Suprapubic skin (tissue), 4 donors: ENCODE data around the gene SEMA5A. TPM values are rescaled to one million over a fixed set of nuclear protein-coding genes. Genes with fewer than 3 reads are reported as not detected.

Experiments used
- DNase-seq, 2 donors: peaks; one replicate each; pipeline ENCODE4 v3.0.0-alpha.2; 2019; ENCODE audit warnings: low spot score in 2 of 2
- H3K27ac ChIP-seq: fragments of 200-600 bp; sonication (generic); one replicate; pipeline ENCODE4 v1.5.1; 2019
- H3K27me3 ChIP-seq: fragments of 200-600 bp; sonication (generic); one replicate; pipeline ENCODE4 v1.5.1; 2019
- H3K36me3 ChIP-seq: fragments of 200-600 bp; sonication (generic); one replicate; pipeline ENCODE4 v1.5.1; 2019
- H3K4me1 ChIP-seq: fragments of 200-600 bp; sonication (generic); one replicate; pipeline ENCODE4 v1.5.1; 2019
- H3K4me3 ChIP-seq: fragments of 200-600 bp; sonication (generic); one replicate; pipeline ENCODE4 v1.5.1; 2019; ENCODE audit warnings: mild to moderate bottlenecking
- H3K9me3 ChIP-seq: fragments of 200-600 bp; sonication (generic); one replicate; pipeline ENCODE4 v1.5.1; 2019
- EP300 ChIP-seq: sonication (generic); formaldehyde crosslinking; IDR thresholded peaks from one replicate; pipeline ENCODE4 v1.6.1; 2017; ENCODE audit warnings: antibody characterized with exemption
- POLR2A ChIP-seq, 2 donors: fragments of 450-650 bp; IDR thresholded peaks; one replicate each; pipeline ENCODE4 v1.6.1; 2017; ENCODE audit warnings: antibody characterized with exemption in 2 of 2, mild to moderate bottlenecking in 2 of 2, moderate library complexity in 2 of 2
- POLR2AphosphoS5 ChIP-seq, 3 donors: sonication (generic); formaldehyde crosslinking; IDR thresholded peaks; one replicate each; pipeline ENCODE4 v1.6.1; 2017; ENCODE audit warnings: antibody characterized with exemption in 3 of 3
- WGBS: methylation state at CpG from one replicate; pipeline ENCODE4 v1.1.5; 2018; 5-methylcytosine and 5-hydroxymethylcytosine counted together
- total RNA-seq, 4 donors: library from RNA; depleted of rRNA; stranded (reverse); fragments of >200 nt; gene quantifications; one replicate each; pipeline ENCODE4 v1.1.0, GENCODE V29; 2016
- TF ChIP-seq, protein P1 (sequence below), 2 donors: fragments of 200-600 bp in 1 of 2; fragments of 450-650 bp in 1 of 2; sonication (generic) in 1 of 2; IDR thresholded peaks; one replicate each; pipeline ENCODE4 v1.5.1; 2016 to 2019; ENCODE audit warnings: antibody characterized with exemption in 2 of 2, mild to moderate bottlenecking in 1 of 2, moderate library complexity in 1 of 2

Gene SEMA5A
- total RNA-seq, 4 donors from 2014 or later, result 14.5 to 31.7 (median 23.4) TPM

DNA sequence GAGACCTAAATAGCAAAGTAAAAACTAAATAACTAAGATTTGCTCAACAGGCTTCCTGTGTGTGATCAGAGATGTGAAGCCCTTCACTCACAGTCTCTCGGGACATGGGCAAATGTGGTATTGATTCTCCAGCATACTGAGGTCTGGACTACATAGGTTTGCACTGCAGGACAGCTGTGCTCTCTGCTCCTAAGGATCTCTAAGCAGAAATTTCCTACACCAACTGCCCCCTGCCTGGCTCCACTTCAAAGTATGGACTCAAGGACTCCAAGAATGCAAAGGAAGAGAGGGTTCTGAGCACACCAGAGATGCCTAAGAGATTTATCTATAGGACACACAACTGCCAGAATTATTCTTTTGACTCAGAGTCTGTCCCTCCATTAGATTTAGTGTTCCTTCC lies 487.2 kb downstream of the SEMA5A start:
- Histone ChIP-seq H3K9me3 (no peaks in the 10 kb centered on the region), H3K36me3 (peaks cover 5% of the 10 kb centered on the region), H3K4me1 (peaks cover 9% of the 10 kb centered on the region), H3K27me3 (no peaks in the 10 kb centered on the region), H3K4me3 (no peak overlapping the region), H3K27ac (no peak overlapping the region)
- 72% methylated on average over 1 of the region's 1 CpG for WGBS
- DNase-seq, result no peak
- TF ChIP-seq POLR2A (IDR thresholded peaks at IDR 0.05) (no peak), POLR2AphosphoS5 (IDR thresholded peaks at IDR 0.05) (no peak), EP300 (no peak)
- TF ChIP-seq, protein P1, sequence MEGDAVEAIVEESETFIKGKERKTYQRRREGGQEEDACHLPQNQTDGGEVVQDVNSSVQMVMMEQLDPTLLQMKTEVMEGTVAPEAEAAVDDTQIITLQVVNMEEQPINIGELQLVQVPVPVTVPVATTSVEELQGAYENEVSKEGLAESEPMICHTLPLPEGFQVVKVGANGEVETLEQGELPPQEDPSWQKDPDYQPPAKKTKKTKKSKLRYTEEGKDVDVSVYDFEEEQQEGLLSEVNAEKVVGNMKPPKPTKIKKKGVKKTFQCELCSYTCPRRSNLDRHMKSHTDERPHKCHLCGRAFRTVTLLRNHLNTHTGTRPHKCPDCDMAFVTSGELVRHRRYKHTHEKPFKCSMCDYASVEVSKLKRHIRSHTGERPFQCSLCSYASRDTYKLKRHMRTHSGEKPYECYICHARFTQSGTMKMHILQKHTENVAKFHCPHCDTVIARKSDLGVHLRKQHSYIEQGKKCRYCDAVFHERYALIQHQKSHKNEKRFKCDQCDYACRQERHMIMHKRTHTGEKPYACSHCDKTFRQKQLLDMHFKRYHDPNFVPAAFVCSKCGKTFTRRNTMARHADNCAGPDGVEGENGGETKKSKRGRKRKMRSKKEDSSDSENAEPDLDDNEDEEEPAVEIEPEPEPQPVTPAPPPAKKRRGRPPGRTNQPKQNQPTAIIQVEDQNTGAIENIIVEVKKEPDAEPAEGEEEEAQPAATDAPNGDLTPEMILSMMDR (IDR thresholded peaks at IDR 0.05), result no peak

DNA sequence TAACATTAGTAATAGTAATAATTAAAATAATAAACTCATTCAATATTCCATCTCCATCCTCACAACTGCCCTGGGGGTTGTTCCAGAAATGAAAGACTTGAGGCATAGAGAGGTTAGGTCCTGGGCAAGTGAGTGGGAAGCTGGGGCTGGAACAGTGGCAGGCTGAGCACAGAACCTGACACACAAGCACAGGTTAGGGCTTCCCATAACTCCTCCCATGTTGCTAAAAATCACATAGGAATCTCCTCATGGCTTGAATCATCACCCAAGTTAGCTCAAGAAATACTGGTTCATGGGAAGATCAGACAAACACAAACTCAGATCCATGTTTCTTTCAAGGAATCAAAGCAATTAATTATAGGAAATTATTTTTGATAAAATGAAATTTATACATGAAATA lies 487.7 kb downstream of the SEMA5A start:
- no peak overlapping the region for H3K4me3 ChIP-seq
- no peak overlapping the region for H3K27ac ChIP-seq
- no peak for DNase-seq
- no peaks in the 10 kb centered on the region for H3K27me3 ChIP-seq
- peaks cover 8% of the 10 kb centered on the region for H3K36me3 ChIP-seq
- no peaks in the 10 kb centered on the region for H3K9me3 ChIP-seq
- no peak for TF ChIP-seq EP300
- TF ChIP-seq POLR2A (IDR thresholded peaks at IDR 0.05), result no peak
- TF ChIP-seq, protein P1 (IDR thresholded peaks at IDR 0.05), result no peak
- TF ChIP-seq POLR2AphosphoS5 (IDR thresholded peaks at IDR 0.05), result no peak
- H3K4me1 ChIP-seq, result peaks cover 9% of the 10 kb centered on the region

DNA sequence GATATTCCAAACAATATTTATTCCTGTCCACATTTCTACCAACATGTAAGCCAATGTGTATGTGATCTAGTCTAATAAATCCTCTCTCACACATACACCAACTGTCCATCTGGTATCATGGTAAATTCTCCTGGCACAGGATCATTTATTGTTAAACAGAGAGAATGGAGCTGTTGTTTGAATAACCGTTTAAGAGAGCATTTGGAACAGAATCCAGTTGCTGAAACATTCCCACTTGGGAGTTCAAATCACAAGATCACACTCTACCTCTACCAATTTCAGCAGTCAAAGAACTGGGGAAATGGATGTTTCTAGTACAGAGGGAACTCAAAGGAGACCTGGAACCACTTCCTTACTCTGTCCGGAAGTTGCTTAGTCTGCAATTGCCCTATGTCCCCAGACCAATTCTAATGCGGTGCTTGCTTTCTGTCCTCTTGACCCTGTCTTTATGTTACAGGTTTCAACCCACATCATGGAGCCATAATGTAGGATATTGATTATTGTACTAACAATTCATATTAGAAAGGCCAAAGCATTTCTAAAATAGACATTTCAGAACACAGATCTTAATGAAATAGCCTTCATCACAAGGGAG lies 488.4 kb downstream of the SEMA5A start:
- no peak for DNase-seq
- H3K4me1 ChIP-seq, result peaks cover 9% of the 10 kb centered on the region
- H3K27ac ChIP-seq, result no peak overlapping the region
- no peak for TF ChIP-seq POLR2A (IDR thresholded peaks at IDR 0.05)
- TF ChIP-seq POLR2AphosphoS5 (IDR thresholded peaks at IDR 0.05), result no peak
- TF ChIP-seq EP300, result no peak
- TF ChIP-seq, protein P1 (IDR thresholded peaks at IDR 0.05), result no peak
- H3K36me3 ChIP-seq, result peaks cover 8% of the 10 kb centered on the region
- H3K27me3 ChIP-seq, result no peaks in the 10 kb centered on the region
- no peak overlapping the region for H3K4me3 ChIP-seq
- H3K9me3 ChIP-seq, result no peaks in the 10 kb centered on the region
- WGBS, result 71% methylated on average over 3 of the region's 3 CpGs

DNA sequence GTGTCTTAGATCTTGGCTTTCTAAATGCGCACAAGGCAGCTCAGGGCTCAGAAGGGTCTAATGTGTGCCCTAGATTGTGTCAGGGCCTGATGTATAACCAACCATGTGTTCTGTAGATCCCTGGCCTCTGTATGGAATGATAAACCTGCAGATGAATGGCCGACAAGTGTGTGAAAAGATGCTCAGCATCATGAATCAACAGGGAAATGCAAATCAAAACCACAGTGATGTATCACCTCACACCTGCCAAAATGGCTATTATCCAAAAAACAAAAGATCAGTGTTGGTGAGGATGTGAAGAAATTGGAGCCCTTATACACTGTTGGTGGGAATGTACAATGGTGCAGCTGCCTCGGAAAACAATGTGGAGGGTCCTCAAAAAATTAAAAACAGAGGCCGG lies 489.8 kb downstream of the SEMA5A start:
- Histone ChIP-seq H3K27me3 (no peaks in the 10 kb centered on the region), H3K27ac (no peak overlapping the region), H3K4me3 (no peak overlapping the region)

DNA sequence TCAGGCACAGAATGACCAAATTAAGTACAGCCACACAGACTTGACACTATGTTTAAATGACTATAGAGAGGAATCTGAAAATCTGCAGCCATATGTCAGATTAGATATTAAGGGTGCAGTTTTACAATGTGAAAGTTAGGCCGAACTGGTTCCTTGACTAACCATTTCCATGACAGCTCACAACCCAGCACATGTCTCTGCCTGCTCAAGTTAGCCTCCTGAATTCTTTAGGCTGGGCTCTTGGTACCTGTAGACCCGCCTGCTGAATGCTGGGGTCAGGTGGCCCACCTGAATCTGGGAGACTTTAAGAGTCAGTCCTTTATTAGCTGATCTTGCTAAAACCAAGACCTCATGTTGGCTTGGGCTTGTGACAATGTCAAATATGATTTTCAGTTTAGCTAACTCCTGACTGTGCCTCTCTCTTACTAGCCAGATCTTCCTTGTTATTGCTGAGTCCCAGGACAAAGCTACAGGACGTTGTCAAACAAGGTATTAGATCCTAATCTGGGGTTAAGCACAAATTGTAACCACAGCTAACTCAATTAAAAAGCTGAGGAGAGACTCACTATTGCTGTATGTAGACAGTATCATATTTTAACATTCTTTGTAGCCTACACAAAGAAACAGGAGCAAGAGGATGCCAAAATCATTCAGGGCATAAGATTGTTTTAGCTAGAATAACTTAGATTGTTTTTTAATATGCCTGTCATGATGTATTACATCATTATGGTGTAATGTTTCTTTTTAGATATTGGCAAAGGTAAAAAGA lies 490.9 kb downstream of the SEMA5A start:
- Histone ChIP-seq H3K9me3 (no peaks in the 10 kb centered on the region), H3K4me1 (peaks cover 9% of the 10 kb centered on the region), H3K36me3 (peaks cover 8% of the 10 kb centered on the region), H3K4me3 (no peak overlapping the region), H3K27ac (no peak overlapping the region), H3K27me3 (no peaks in the 10 kb centered on the region)
- no peak for DNase-seq
- TF ChIP-seq, protein P1 (IDR thresholded peaks at IDR 0.05), result no peak
- 63% methylated on average over 3 of the region's 3 CpGs for WGBS

More for the DNA sequence above, 489.8 kb downstream of the SEMA5A start:
- Histone ChIP-seq H3K36me3 (peaks cover 8% of the 10 kb centered on the region), H3K4me1 (peaks cover 9% of the 10 kb centered on the region), H3K9me3 (no peaks in the 10 kb centered on the region)
- WGBS, result 87% methylated on average over 4 of the region's 4 CpGs
- no peak for DNase-seq
- TF ChIP-seq EP300 (no peak), POLR2A (IDR thresholded peaks at IDR 0.05) (no peak), POLR2AphosphoS5 (IDR thresholded peaks at IDR 0.05) (no peak)
- TF ChIP-seq, protein P1 (IDR thresholded peaks at IDR 0.05), result no peak
